Measurements from ENCODE around the gene NFILZ.
A peak's percentile ranks its signal among the peaks of the same experiment; 100 is the strongest.

Gene NFILZ

GRCh38 chr19:8629996-8630683, at the start of gene NFILZ:
Gene NFILZ (plus strand): TSS chr19:8630633. CDS start chr19:8676766, 46,133 bp downstream.
- Mint-ChIP-seq H3K27ac (no peak within 1 kb of the TSS), H3K36me3 (no peaks in the 10 kb centered on the region), H3K4me1 (no peaks in the 10 kb centered on the region), H3K27me3 (peaks cover 13 to 22% of the 10 kb centered on the region in 2 donors), H3K9me3 (no peaks in the 10 kb centered on the region), H3K4me3 (no peak within 1 kb of the TSS)
- ATAC-seq (replicated peaks): no peak
- no peak for DNase-seq

GRCh38 chr19:8580710-8581281, 49.6 kb upstream of the NFILZ start:
- no peak overlapping the region for H3K27ac Mint-ChIP-seq
- peaks cover 17 to 38% of the 10 kb centered on the region in 2 donors for H3K4me1 Mint-ChIP-seq
- H3K27me3 Mint-ChIP-seq: peaks cover 0 to 5% of the 10 kb centered on the region in 2 donors
- no peaks in the 10 kb centered on the region for H3K9me3 Mint-ChIP-seq
- H3K4me3 Mint-ChIP-seq: no peak overlapping the region
- peaks cover 1 to 2% of the 10 kb centered on the region in 2 donors for H3K36me3 Mint-ChIP-seq
- ATAC-seq (replicated peaks) (peak; percentile 56 to 67), DNase-seq (peak; percentile 69)

GRCh38 chr19:8584965-8585893, 45.2 kb upstream of the NFILZ start:
- H3K4me3 Mint-ChIP-seq: no peak overlapping the region
- H3K27me3 Mint-ChIP-seq: peaks cover 4 to 6% of the 10 kb centered on the region in 2 donors
- H3K27ac Mint-ChIP-seq: no peak overlapping the region
- H3K4me1 Mint-ChIP-seq: peaks cover 0 to 6% of the 10 kb centered on the region in 2 donors
- H3K36me3 Mint-ChIP-seq: no peaks in the 10 kb centered on the region
- DNase-seq (no peak), ATAC-seq (replicated peaks) (no peak)
- H3K9me3 Mint-ChIP-seq: no peaks in the 10 kb centered on the region

GRCh38 chr19:8585894-8586750, 44.3 kb upstream of the NFILZ start:
- H3K27me3 Mint-ChIP-seq: peaks cover 9 to 12% of the 10 kb centered on the region in 2 donors
- no peaks in the 10 kb centered on the region for H3K9me3 Mint-ChIP-seq
- ATAC-seq (replicated peaks): peak in 1 of 2 donors; percentile 27
- H3K4me1 Mint-ChIP-seq: peaks cover 0 to 3% of the 10 kb centered on the region in 2 donors
- no peak overlapping the region for H3K4me3 Mint-ChIP-seq
- no peak for DNase-seq
- H3K36me3 Mint-ChIP-seq: no peaks in the 10 kb centered on the region
- no peak overlapping the region for H3K27ac Mint-ChIP-seq

GRCh38 chr19:8589177-8589714, 41.2 kb upstream of the NFILZ start:
- Mint-ChIP-seq H3K27me3 (peaks cover 36 to 43% of the 10 kb centered on the region in 2 donors), H3K9me3 (peaks cover 12 to 15% of the 10 kb centered on the region in 2 donors), H3K27ac (no peak overlapping the region), H3K36me3 (peaks cover 4 to 5% of the 10 kb centered on the region in 2 donors), H3K4me1 (peaks cover 15 to 17% of the 10 kb centered on the region in 2 donors), H3K4me3 (no peak overlapping the region)
- DNase-seq (no peak), ATAC-seq (replicated peaks) (no peak)

- Mint-ChIP-seq H3K36me3 (peaks cover 8 to 10% of the 10 kb centered on the region in 2 donors), H3K27me3 (peaks cover 57 to 68% of the 10 kb centered on the region in 2 donors), H3K4me3 (peak overlapping the region; percentile 77 to 84), H3K9me3 (peaks cover 12 to 21% of the 10 kb centered on the region in 2 donors), H3K27ac (peak overlapping the region; percentile 27), H3K4me1 (peaks cover 15 to 17% of the 10 kb centered on the region in 2 donors)
- ATAC-seq (replicated peaks) (peak; percentile 81 to 84), DNase-seq (peak; percentile 83)
Observed at GRCh38 chr19:8592231-8593009, 38.0 kb upstream of the NFILZ start.

GRCh38 chr19:8593931-8594330, 36.5 kb upstream of the NFILZ start:
- Mint-ChIP-seq H3K36me3 (peaks cover 8 to 10% of the 10 kb centered on the region in 2 donors), H3K4me1 (peaks cover 16 to 17% of the 10 kb centered on the region in 2 donors), H3K4me3 (no peak overlapping the region), H3K9me3 (peaks cover 12 to 23% of the 10 kb centered on the region in 2 donors), H3K27ac (no peak overlapping the region), H3K27me3 (peaks cover 64 to 77% of the 10 kb centered on the region in 2 donors)
- DNase-seq (no peak), ATAC-seq (replicated peaks) (no peak)

- H3K27me3 Mint-ChIP-seq: peaks cover 60 to 70% of the 10 kb centered on the region in 2 donors
- H3K36me3 Mint-ChIP-seq: peaks cover 8 to 10% of the 10 kb centered on the region in 2 donors
- H3K4me3 Mint-ChIP-seq: no peak overlapping the region
- peaks cover 12 to 23% of the 10 kb centered on the region in 2 donors for H3K9me3 Mint-ChIP-seq
- DNase-seq (no peak), ATAC-seq (replicated peaks) (no peak)
- no peak overlapping the region for H3K27ac Mint-ChIP-seq
- H3K4me1 Mint-ChIP-seq: peaks cover 16 to 17% of the 10 kb centered on the region in 2 donors
Observed at GRCh38 chr19:8595651-8596050, 34.8 kb upstream of the NFILZ start.

- peaks cover 12 to 23% of the 10 kb centered on the region in 2 donors for H3K9me3 Mint-ChIP-seq
- H3K27ac Mint-ChIP-seq: no peak overlapping the region
- no peak overlapping the region for H3K4me3 Mint-ChIP-seq
Observed at GRCh38 chr19:8596168-8596567, 34.3 kb upstream of the NFILZ start.

GRCh38 chr19:8600064-8600463, 30.4 kb upstream of the NFILZ start:
- H3K27ac Mint-ChIP-seq: no peak overlapping the region
- H3K4me3 Mint-ChIP-seq: no peak overlapping the region
- no peak for DNase-seq
- peaks cover 0 to 4% of the 10 kb centered on the region in 2 donors for H3K9me3 Mint-ChIP-seq
- peaks cover 3 to 4% of the 10 kb centered on the region in 2 donors for H3K36me3 Mint-ChIP-seq
- peaks cover 24 to 43% of the 10 kb centered on the region in 2 donors for H3K27me3 Mint-ChIP-seq
- ATAC-seq (replicated peaks): no peak
- H3K4me1 Mint-ChIP-seq: peaks cover 0 to 1% of the 10 kb centered on the region in 2 donors

More at GRCh38 chr19:8596168-8596567, 34.3 kb upstream of the NFILZ start:
- Mint-ChIP-seq H3K4me1 (peaks cover 14 to 17% of the 10 kb centered on the region in 2 donors), H3K27me3 (peaks cover 55 to 64% of the 10 kb centered on the region in 2 donors), H3K36me3 (peaks cover 8 to 10% of the 10 kb centered on the region in 2 donors)
- ATAC-seq (replicated peaks) (no peak), DNase-seq (no peak)

GRCh38 chr19:8600816-8601215, 29.6 kb upstream of the NFILZ start:
- ATAC-seq (replicated peaks): no peak
- Mint-ChIP-seq H3K27ac (no peak overlapping the region), H3K27me3 (peaks cover 19 to 36% of the 10 kb centered on the region in 2 donors), H3K9me3 (peaks cover 0 to 4% of the 10 kb centered on the region in 2 donors), H3K4me1 (peaks cover 0 to 1% of the 10 kb centered on the region in 2 donors), H3K4me3 (no peak overlapping the region), H3K36me3 (peaks cover 2 to 3% of the 10 kb centered on the region in 2 donors)
- no peak for DNase-seq

GRCh38 chr19:8601796-8602195, 28.6 kb upstream of the NFILZ start:
- H3K27ac Mint-ChIP-seq: no peak overlapping the region
- no peak overlapping the region for H3K4me3 Mint-ChIP-seq
- ATAC-seq (replicated peaks): no peak
- H3K4me1 Mint-ChIP-seq: peaks cover 0 to 1% of the 10 kb centered on the region in 2 donors
- peaks cover 0 to 4% of the 10 kb centered on the region in 2 donors for H3K9me3 Mint-ChIP-seq
- H3K36me3 Mint-ChIP-seq: peaks cover 2 to 3% of the 10 kb centered on the region in 2 donors
- no peak for DNase-seq
- peaks cover 17 to 36% of the 10 kb centered on the region in 2 donors for H3K27me3 Mint-ChIP-seq
